NT2/D1 (cell line): ENCODE measurements around the gene KLHL17.
"Not testable (repeated sequence)": the region's sequence is repeated elsewhere in the genome, so short reads cannot be mapped to it uniquely, and the experiment has no call there.

Experiments
- DNase-seq: peaks from one replicate; pipeline ENCODE4 v3.0.0-alpha.2; 2011; ENCODE audit warnings: low read depth, low spot score
- H3K27me3 ChIP-seq: 2 replicates; pipeline ENCODE4 v1.6.0; 2011; ENCODE audit warnings: mild to moderate bottlenecking; ENCODE audit not compliant: insufficient read length, insufficient read depth
- H3K36me3 ChIP-seq: 2 replicates; pipeline ENCODE4 v1.6.1; 2011; ENCODE audit warnings: mild to moderate bottlenecking, low read length, mixed read lengths; ENCODE audit not compliant: insufficient read depth, insufficient read length
- H3K4me1 ChIP-seq: 2 replicates; pipeline ENCODE4 v1.5.1; 2011; ENCODE audit not compliant: insufficient read depth, insufficient read length
- H3K4me3 ChIP-seq: 2 replicates; pipeline ENCODE4 v1.5.1; 2011; ENCODE audit warnings: low read depth; ENCODE audit not compliant: insufficient read length
- H3K9ac ChIP-seq: 2 replicates; pipeline ENCODE4 v1.6.0; 2011; ENCODE audit warnings: low read depth; ENCODE audit not compliant: insufficient read length
- H3K9me3 ChIP-seq: 2 replicates; pipeline ENCODE4 v1.5.1; 2011; ENCODE audit warnings: mild to moderate bottlenecking, low read length; ENCODE audit not compliant: insufficient read depth
- SUZ12 ChIP-seq: IDR thresholded peaks from 2 replicates; pipeline ENCODE4 v1.6.1; 2011; ENCODE audit not compliant: insufficient read length, insufficient read depth; ENCODE audit errors: extremely low read depth
- YY1 ChIP-seq: IDR thresholded peaks from 2 replicates; pipeline ENCODE4 v1.6.1; 2011; ENCODE audit not compliant: insufficient read length, insufficient read depth
- ZNF274 ChIP-seq: IDR thresholded peaks from 2 replicates; pipeline ENCODE4 v1.6.1; 2011; ENCODE audit warnings: mild to moderate bottlenecking, low read depth, low read length

Gene KLHL17

GRCh38 chr1:991895-992294 is 31.5 kb downstream of the KLHL17 start:
- Histone ChIP-seq H3K9ac (no peak overlapping the region), H3K27me3 (no peaks in the 10 kb centered on the region), H3K4me1 (peaks cover under 1% of the 10 kb centered on the region), H3K36me3 (no peaks in the 10 kb centered on the region), H3K9me3 (peaks cover 11% of the 10 kb centered on the region; the same call in 1 of the 2 replicates), H3K4me3 (no peak overlapping the region)
- DNase-seq: no peak
- TF ChIP-seq SUZ12 (no peak), YY1 (no peak)

DNA sequence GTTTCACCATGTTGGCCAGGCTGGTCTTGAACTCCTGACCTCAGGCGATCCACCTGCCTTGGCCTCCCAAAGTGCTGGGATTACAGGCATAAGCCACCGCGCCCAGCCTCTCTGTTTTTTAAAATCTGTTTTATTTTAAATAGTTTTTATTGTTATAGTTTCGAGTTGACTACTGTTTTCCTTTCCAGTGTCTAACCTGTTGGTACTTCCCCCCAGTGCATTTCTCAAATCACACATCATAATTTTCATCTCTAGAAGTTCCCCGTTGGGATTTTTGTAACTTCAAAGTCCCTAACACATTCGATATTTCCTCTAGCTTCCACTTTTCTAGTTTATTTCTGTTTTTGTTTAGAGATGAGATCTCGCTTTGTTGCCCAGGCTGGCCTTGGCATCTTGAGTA is 32.0 kb downstream of the KLHL17 start:
- peaks cover 5% of the 10 kb centered on the region for H3K4me1 ChIP-seq
- no peak for DNase-seq
- no peaks in the 10 kb centered on the region for H3K27me3 ChIP-seq
- no peaks in the 10 kb centered on the region for H3K36me3 ChIP-seq
- no peak overlapping the region for H3K9ac ChIP-seq
- H3K9me3 ChIP-seq: peaks cover 11% of the 10 kb centered on the region; the same call in 1 of the 2 replicates
- TF ChIP-seq SUZ12 (no peak), ZNF274 (no peak), YY1 (no peak)
- no peak overlapping the region for H3K4me3 ChIP-seq

DNA sequence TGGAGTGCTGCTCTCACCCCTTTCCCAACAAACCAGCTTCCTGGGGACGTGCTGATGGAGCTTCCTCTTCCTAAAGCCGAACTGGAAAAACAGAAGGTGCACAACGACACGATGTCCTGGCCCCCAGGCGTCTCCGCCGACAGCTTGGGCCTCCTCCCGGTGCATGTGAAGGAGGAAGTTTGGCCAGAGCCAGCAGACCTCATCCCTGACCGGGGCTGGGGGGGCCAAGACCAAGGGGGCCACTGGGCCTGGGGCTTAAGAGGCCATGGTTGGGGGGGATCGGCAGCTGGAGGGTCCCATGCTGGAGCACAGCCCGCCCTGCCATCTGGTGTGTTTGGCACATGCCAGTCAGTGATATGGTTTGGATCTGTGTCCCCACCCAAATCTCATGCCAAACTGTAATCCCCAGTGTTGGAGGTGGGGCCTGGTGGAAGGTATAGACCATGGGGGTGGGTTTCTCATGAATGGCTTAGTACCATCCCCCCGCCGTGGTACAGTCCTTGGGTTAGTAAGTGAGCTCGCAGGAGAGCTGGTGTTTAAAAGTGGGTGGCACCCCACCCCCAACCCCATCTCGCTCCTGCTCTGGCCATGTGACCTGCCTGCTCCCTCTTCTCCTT is 33.1 kb downstream of the KLHL17 start:
- Histone ChIP-seq H3K4me3 (no peak overlapping the region), H3K9ac (no peak overlapping the region), H3K4me1 (peaks cover 10% of the 10 kb centered on the region), H3K9me3 (peaks cover 11% of the 10 kb centered on the region; the same call in 1 of the 2 replicates), H3K36me3 (peaks cover 4% of the 10 kb centered on the region), H3K27me3 (no peaks in the 10 kb centered on the region)
- DNase-seq: no peak
- TF ChIP-seq YY1: no peak
- TF ChIP-seq ZNF274: no peak
- no peak for TF ChIP-seq SUZ12

GRCh38 chr1:994546-994945 is 34.2 kb downstream of the KLHL17 start:
- not testable (repeated sequence) for H3K9ac ChIP-seq, H3K4me1 ChIP-seq, DNase-seq, H3K27me3 ChIP-seq, H3K4me3 ChIP-seq, H3K36me3 ChIP-seq
- peaks cover 11% of the 10 kb centered on the region; the same call in 1 of the 2 replicates for H3K9me3 ChIP-seq

DNA sequence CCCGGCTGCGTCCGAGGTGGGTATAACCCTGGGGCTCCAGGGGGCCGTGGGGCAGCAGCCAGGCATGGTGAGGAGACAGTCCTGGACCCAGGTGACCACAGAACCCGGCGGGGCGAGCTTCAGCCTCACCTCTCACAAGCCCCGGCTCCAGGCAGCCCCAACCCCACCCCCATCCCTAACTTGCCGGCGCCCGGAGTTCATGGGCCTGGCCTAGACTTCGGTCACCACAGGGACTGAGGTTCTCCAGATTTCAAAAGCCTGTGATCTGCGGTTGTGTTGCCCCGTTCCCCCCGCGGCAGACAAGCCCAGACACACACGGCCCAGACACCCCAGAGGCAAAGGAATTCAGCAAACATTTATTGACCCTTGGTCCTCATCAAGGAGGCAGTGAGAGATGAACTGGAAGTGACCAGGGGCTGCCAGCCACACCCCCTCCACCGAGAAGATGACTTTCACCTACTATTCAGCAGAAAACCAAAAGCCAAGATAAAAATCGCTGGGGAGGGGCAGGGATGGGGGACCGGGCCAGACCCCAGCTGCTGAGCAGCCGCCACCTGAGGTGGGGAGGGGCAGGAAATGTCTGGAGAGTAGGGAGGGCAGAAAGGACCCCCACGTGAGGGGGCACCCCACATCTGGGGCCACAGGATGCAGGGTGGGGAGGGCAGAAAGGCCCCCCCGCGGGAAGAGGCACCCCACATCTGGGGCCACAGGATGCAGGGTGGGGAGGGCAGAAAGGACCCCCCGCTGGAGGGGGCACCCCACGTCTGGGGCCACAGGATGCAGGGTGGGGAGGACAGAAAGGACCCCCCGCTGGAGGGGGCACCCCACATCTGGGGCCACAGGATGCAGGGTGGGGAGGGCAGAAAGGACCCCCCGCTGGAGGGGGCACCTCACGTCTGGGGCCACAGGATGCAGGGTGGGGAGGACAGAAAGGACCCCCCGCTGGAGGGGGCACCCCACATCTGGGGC is 35.6 kb downstream of the KLHL17 start:
- H3K9ac ChIP-seq: no peak overlapping the region
- H3K4me1 ChIP-seq: peaks cover 10% of the 10 kb centered on the region
- no peaks in the 10 kb centered on the region for H3K27me3 ChIP-seq
- DNase-seq: no peak
- H3K36me3 ChIP-seq: peaks cover 4% of the 10 kb centered on the region
- peaks cover 11% of the 10 kb centered on the region; the same call in 1 of the 2 replicates for H3K9me3 ChIP-seq
- no peak for TF ChIP-seq SUZ12
- no peak for TF ChIP-seq YY1
- no peak for TF ChIP-seq ZNF274
- H3K4me3 ChIP-seq: no peak overlapping the region

DNA sequence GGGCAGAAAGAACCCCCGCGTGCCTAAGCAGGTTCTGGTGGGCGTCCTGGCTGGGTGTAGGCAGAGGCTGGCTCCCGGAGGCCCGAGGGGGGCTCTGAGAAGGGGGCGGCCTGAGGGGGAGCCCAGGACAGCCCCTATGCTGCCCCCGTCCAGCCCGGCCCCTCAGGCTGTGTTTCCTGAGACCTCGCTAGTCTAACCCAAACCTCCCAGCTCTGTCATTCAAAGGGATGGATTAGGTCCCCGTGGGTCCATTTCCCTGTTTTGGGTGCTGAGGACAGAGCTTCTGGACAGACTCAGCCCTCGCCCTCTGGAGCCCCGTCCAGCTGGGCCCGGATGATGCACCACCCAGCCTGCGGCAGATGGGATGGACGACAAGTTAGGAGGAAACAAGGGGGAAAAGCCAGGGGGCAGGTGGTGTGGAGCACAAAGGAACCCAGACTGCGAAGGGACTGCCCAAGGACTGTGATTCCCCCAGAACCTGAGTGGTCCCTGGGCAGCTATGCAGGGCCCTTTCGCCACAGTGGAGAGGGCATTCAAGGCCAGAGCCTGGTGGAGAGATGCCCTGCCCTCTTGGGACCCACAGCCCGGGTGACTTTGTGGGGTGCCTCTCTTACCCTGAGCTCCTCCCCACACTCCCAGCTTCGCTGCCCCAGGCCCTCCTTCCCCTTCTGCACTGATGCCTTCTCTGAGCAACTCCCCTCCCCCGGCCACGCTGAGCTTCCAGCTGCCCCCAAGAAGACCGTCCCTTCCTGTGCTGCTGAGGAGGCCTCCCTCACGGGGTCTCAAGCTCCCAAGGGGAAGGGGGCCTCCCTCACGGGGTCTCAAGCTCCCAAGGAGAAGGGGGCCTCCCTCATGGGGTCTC is 36.7 kb downstream of the KLHL17 start:
- TF ChIP-seq ZNF274 (no peak), YY1 (no peak), SUZ12 (no peak)
- H3K9ac ChIP-seq: peak overlapping the region; percentile 54
- peaks cover 8% of the 10 kb centered on the region; the same call in 1 of the 2 replicates for H3K9me3 ChIP-seq
- peaks cover 10% of the 10 kb centered on the region for H3K4me1 ChIP-seq
- no peak for DNase-seq
- H3K36me3 ChIP-seq: peaks cover 4% of the 10 kb centered on the region
- peak overlapping the region; percentile 39 for H3K4me3 ChIP-seq
- no peaks in the 10 kb centered on the region for H3K27me3 ChIP-seq

- H3K36me3 ChIP-seq: peaks cover 4% of the 10 kb centered on the region
- peaks cover 5% of the 10 kb centered on the region; the same call in 1 of the 2 replicates for H3K9me3 ChIP-seq
- peaks cover 10% of the 10 kb centered on the region for H3K4me1 ChIP-seq
- peak overlapping the region; percentile 39 for H3K4me3 ChIP-seq
- no peak for TF ChIP-seq SUZ12
- no peak for TF ChIP-seq YY1
- no peak for TF ChIP-seq ZNF274
- peak overlapping the region; percentile 54 for H3K9ac ChIP-seq
- DNase-seq: no peak
- H3K27me3 ChIP-seq: no peaks in the 10 kb centered on the region
These were observed 37.3 kb downstream of the KLHL17 start for GRCh38 chr1:997713-997992.
